ENCODE data around the gene FOS.

The FOS gene

GRCh38 chr14:75322746-75323145 lies 44.1 kb downstream of the FOS start:
- no peak for DNase-seq

- no peak for DNase-seq
These were observed 44.9 kb downstream of the FOS start for GRCh38 chr14:75323571-75323970.

GRCh38 chr14:75328558-75329155 lies 50.0 kb downstream of the FOS start:
- no peak for DNase-seq

- no peak for DNase-seq
These were observed 50.7 kb downstream of the FOS start for GRCh38 chr14:75329369-75329768.

- no peak for DNase-seq
These were observed 52.8 kb downstream of the FOS start for GRCh38 chr14:75331471-75331870.

Data from NK-92 treated with Interleukin-12 subunit alpha and Interleukin-12 subunit beta, amount 100 ng/mL, for 24 hours (cell line).